ENCODE data around the gene PPIL3. TPM values are rescaled to one million over a fixed set of nuclear protein-coding genes. Genes with fewer than 3 reads are reported as not detected.
A peak's percentile ranks its signal among the peaks of the same experiment; 100 is the strongest.
"Not testable (repeated sequence)": the region's sequence is repeated elsewhere in the genome, so short reads cannot be mapped to it uniquely, and the experiment has no call there.

The PPIL3 gene
- polyA plus RNA-seq (ENCODE audit: insufficient read length in 3 of 3) = 10 to 100 TPM; 59.3 to 80.2 (median 69.8) TPM

GRCh38 chr2:200888704-200889625 lies at the start of gene PPIL3, which contains the start of gene NIF3L1:
PPIL3 (minus strand) TSS chr2:200889077; CDS start chr2:200887615, 1,462 bp downstream.
NIF3L1 (plus strand) TSS chr2:200889371; CDS start chr2:200891944, 2,573 bp downstream.
- peak; percentile 96 to 99 (median 96) for DNase-seq (ENCODE audit: low read depth in 3 of 3, low spot score in 2 of 3)

DNA sequence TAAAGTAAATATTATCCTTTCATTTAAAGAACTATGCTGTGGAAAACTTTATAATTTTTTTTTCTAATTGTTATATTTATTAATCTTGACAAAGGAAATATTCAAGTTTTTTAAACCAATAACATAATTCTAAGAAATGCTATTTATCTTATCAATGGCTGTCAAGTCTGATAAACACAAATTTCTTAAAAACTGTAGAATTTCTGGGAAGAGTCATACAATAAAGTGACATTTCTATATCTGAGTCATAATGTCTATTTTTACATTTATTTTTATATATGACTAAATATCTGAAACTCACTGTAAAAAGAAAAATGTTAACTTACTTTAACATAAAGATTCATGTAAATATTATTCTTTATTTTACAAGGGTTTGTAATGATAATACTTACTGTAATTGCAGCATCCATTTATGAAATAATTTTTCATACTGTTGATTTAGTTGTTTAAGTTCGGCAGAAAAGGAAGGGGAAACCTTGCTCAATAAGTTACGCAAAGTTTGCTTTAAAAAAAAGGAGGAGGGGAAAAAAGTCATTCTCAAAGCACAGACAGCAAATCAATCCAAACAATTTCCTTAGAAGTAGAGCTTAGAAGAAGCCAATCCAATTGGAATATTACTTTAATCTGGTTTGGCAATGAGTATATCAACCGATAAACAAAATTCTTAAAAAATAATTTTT lies 42.2 kb upstream of the PPIL3 start:
- no peak for DNase-seq (ENCODE audit: low read depth in 3 of 3, low spot score in 2 of 3)

DNA sequence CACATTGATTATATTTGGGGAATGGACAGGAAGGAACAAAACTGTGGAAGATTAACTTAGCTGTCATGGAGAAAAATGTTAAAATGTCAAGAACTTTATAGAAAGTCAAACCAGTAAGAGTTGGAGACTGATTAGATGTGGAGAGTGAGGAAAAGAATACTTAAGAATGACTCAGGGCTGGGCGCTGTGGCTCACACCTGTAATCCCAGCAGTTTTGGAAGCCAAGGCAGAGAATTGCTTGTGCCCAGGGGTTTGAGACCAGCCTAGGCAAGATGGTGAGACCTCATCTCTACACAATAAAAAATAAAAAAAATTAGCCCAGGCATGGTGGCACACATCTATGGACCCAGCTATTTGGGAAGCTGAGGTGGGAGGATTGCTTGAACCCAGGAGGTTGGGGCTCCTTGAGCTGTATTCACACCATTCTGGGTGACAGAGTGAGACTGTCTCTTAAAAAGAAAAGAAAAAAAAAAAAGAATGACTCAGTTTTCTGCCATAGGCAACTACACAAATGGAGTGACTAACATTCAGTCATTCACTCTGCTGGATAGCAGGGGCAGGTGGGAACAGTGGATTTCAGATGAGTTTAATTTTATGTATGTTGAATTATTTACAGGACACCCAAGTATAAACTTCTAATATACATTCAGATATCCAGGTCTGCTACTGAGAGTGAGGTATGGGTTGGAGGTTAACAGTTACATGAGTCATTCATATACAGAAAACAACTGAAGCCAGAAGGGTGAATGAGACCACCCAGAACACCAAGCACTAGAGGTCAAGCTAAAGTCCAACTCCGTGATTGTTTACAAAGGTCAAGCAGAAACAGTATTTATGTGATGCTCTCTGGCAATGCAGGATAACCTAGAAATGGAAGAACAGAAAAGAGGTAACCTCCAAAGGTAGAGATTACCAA lies 40.7 kb upstream of the PPIL3 start:
- DNase-seq (ENCODE audit: low read depth in 3 of 3, low spot score in 2 of 3) = no peak

GRCh38 chr2:200922439-200922838 lies 33.6 kb upstream of the PPIL3 start:
- DNase-seq (ENCODE audit: low read depth in 3 of 3, low spot score in 2 of 3) = no peak

GRCh38 chr2:200913654-200914053 lies 24.8 kb upstream of the PPIL3 start:
- no peak for DNase-seq (ENCODE audit: low read depth in 3 of 3, low spot score in 2 of 3)

DNA sequence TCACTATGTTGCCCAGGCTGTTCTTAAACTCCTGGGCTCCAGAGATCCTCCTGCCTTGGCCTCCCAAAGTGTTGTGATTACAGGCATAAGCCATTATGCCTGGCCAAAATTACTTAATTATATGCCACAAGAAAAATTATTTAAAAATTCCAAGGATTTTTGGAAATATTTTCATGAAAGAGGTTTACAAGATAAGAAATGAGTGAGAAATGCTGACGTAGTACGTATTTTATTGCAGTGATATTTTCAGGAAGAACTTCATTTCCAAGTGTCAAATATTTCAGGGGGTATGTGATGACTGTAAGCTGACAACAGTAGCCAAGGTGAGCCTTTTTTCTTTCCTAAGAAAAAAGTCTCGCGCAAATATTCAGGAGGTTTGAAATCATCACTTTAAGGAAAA lies 21.1 kb upstream of the PPIL3 start:
- DNase-seq (ENCODE audit: low read depth in 3 of 3, low spot score in 2 of 3) = no peak

GRCh38 chr2:200905618-200906296 lies 16.9 kb upstream of the PPIL3 start:
- peak; percentile 14 to 33 (median 31) for DNase-seq (ENCODE audit: low read depth in 3 of 3, low spot score in 2 of 3)

GRCh38 chr2:200901459-200902072 lies 12.7 kb upstream of the PPIL3 start:
- DNase-seq (ENCODE audit: low read depth in 3 of 3, low spot score in 2 of 3) = peak; percentile 43 to 58 (median 53)

DNA sequence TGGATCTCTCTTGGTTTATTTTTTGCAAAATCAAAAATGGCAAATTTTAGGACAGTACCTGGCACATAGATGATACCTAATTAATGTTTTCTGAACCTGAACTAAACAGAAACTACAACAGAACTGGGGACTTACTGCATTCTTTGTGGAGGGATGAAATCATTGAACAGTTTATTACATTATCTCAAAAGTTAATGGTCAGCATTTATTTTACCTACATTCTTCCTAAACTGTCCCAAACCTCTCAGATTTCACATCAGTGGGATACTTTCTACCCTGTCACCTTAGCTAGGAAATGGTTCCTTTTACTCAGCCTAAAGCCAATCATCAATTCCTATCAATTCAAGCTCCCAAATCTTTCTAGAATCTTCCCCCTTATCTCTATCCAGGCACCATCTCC lies 10.6 kb upstream of the PPIL3 start:
- DNase-seq (ENCODE audit: low read depth in 3 of 3, low spot score in 2 of 3) = no peak

DNA sequence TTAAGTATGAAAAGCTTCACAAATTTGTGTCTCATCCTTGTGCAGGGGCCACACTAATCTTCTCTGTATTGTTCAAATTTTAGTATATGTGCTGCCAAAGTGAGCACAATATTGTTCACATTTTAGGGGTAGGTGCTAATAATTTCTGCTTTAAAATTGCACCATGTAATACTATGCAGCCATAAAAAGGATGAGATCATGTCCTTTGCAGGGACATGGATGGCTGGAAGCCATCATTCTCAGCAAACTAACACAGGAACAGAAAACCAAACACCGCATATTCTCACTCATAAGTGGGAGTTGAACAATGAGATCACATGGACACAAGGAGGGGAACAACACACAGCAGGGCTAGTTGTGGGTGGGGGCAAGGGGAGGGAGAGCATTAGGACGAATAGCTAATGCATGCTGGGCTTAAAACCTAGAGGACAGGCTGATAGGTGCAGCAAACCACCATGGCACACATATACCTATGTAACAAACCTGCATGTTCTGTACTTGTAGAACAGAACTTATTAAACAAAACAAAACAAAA lies 7.1 kb downstream of the PPIL3 start:
- DNase-seq (ENCODE audit: low read depth in 3 of 3, low spot score in 2 of 3) = not testable (repeated sequence)

DNA sequence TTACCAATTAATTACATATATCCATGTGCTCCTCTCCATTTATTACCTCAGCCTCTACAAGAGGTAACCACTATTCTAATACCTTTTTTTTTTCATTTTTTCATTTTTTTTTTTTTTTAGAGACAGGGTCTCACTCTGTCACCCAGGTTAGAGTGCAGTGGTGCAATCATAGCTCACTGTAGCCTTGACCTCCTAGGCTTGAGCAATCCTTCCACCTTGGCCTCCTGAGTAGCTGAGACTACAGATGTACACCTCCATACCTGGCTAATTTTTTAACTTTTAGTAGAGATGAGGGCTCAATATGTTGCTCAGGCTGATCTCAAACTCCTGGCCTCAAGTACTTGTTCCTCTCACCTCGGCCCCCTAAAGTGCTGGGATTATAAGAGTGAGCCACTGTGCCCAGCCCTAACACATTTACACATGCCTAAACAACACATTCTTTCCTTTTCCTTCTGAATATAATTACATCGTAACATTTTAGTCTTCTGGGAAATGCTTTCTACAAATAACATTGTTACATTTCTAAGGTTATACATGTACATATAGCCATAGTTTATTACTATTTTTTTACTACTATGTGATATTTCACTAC lies 10.5 kb downstream of the PPIL3 start:
- no peak for DNase-seq (ENCODE audit: low read depth in 3 of 3, low spot score in 2 of 3)

DNA sequence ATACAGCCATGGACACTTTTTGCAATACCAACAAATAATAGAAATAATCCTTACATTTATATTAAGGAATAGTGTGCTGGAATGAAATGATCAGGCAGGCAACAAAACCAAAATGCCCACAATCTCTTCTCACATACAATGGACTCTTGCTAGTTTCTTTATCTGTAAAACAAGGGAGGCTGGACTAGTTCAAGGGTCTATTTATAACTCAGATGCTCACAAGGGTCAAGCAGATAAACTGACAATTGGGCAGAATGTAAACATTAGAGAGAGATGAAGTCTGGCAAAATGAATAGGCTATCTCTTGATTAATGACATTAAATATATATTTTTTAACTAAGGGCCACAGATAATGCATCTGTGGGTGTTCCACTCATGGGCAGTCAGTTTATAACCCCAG lies 11.4 kb downstream of the PPIL3 start:
- no peak for DNase-seq (ENCODE audit: low read depth in 3 of 3, low spot score in 2 of 3)

GRCh38 chr2:200873560-200873959 lies 15.3 kb downstream of the PPIL3 start:
- DNase-seq (ENCODE audit: low read depth in 3 of 3, low spot score in 2 of 3) = no peak

- DNase-seq (ENCODE audit: low read depth in 3 of 3, low spot score in 2 of 3) = no peak
Measured at GRCh38 chr2:200871151-200871550, 17.7 kb downstream of the PPIL3 start.

- DNase-seq (ENCODE audit: low read depth in 3 of 3, low spot score in 2 of 3) = no peak
Measured at GRCh38 chr2:200869014-200869413, 19.9 kb downstream of the PPIL3 start.

DNA sequence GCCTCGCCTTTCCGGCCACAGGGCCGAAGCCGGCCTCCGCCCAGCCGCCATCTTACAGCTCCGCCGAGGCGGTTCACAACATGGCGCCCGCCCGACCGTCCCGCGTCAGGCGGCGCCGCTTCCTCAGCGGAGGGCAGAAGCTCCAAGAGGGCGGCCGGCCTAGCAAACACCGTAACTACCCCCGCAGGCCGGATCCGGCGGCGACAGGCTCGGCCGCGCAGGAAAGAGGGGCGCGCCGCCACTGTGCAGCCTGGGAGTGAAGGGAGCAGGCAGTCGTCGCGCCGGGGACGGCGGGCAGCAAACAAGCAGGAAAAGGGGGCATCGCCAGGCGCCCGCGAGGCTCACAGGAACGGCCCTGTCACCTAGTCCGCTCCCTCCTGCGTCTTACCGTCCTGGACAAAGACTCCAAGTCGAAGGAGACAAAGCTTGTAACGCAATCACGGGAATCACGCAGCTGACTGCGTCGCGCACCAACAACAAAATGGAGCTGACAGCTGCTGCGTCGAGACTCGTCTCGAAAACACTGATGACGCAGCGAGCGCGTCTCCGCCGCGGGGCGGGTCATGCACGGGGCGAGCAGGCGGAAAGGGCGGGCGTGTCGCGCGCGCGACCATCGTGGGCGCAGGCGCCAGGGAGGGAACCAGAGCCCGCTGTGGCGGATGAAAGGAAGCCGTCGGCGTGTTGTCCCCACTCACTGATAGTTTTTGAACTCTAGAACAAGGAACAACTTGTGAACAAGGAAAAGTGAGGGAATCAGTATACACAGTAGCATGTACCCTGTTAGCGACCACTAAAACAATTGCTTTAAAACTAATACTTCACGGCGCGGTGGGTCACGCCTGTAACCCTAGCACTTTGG lies 24.5 kb downstream of the PPIL3 start, which contains the start of gene CLK1:
Gene CLK1 (minus strand): TSS at position 483 of the 859 bp plus-strand sequence. CDS start 2,796 bp downstream, outside the sequence.
- peak; percentile 87 to 93 (median 91) for DNase-seq (ENCODE audit: low read depth in 3 of 3, low spot score in 2 of 3)

DNA sequence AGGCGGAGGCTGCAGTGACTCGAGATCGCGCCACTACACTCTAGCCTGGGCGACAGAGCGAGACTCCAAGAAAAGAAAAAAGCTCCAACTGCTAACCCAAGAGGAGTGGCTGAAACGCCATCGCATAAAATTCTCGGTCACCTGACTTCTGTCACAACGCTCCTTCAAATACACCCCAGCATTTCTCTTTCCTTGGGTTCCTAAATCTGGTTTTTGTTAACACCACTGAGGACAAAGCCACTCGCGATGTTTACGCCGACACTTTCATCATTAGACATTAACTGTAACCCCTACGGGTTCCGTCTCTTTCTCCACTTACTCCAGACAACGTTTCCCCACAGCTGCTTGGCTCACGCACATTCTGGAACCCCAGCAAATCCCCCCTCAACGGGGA lies 25.1 kb downstream of the PPIL3 start:
- DNase-seq (ENCODE audit: low read depth in 3 of 3, low spot score in 2 of 3) = peak in 2 of 3 donors; percentile 44 to 64

DNA sequence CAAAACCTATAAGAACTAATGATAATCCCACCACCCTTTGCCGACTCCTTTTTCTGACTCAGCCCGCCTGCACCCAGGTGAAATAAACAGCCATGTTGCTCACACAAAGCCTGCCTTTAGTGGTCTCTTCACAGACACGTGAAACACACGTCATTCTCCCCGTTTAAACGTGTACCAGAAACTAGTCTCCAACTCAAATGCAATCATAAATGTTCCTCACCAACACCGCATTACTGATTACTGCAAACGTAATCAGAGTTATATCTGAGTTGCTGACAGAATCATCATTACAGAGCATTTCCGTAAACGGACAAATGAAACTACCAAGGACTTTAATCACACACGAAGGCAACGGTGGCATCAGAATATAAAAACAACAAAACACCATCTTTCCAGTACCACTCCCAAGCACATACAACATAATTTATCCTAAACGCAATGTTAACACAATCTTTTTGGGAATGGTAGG lies 26.3 kb downstream of the PPIL3 start:
- DNase-seq (ENCODE audit: low read depth in 3 of 3, low spot score in 2 of 3) = no peak

Data from right renal cortex interstitium (tissue), 3 donors.